ENCODE results near the gene MINDY2. TPM values are rescaled to one million over a fixed set of nuclear protein-coding genes. Genes with fewer than 3 reads are reported as not detected.

The MINDY2 gene
- polyA plus RNA-seq, 1 donor (not counting 4 experiments of a cell fraction or from before 2014, with no cell fraction given): 11.2 TPM

DNA sequence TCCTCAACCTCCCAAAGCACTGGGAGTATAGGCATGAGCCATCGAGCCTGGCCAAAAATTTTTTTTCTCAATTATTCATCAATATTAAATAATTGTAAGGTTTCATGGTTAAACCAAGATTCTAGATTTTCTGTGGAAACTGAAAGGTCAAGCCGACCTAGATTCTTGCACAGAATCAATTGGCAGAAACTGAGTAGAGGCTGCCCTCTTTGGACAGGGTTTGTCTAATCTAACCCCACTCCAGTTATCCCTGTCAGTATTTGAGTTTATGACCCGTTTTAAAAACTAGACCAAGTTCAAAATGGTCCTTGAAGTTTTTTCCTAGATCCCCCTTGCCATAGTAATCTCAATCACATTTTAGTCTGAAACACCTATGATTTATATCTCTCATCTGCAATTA is 13.0 kb upstream of the MINDY2 start:
- Histone ChIP-seq H3K79me2 (ENCODE audit: control insufficient read depth, insufficient read depth, low read length) (no peaks in the 10 kb centered on the region), H3K9me3 (ENCODE audit: control insufficient read depth, low read depth, low read length) (no peaks in the 10 kb centered on the region), H3K27me3 (ENCODE audit: control insufficient read depth, extremely low read depth, insufficient read depth, low read length) (no peaks in the 10 kb centered on the region), H3K9ac (ENCODE audit: control insufficient read depth, extremely low read depth, insufficient read depth, low read length) (no peak overlapping the region), H3K9me1 (ENCODE audit: control insufficient read depth, extremely low read depth, insufficient read depth, low read length) (no peaks in the 10 kb centered on the region), H3K4me1 (ENCODE audit: control insufficient read depth, extremely low read depth, insufficient read depth, low read length) (no peaks in the 10 kb centered on the region), H3K27ac (ENCODE audit: control insufficient read depth, insufficient read depth, low read length) (no peak overlapping the region), H4K20me1 (ENCODE audit: control insufficient read depth, extremely low read depth, insufficient read depth, low read length) (no peaks in the 10 kb centered on the region), H2AFZ (ENCODE audit: control insufficient read depth, low read length) (no peak overlapping the region), H3K4me3 (ENCODE audit: control insufficient read depth in 2 of 3, extremely low read depth in 1 of 3, insufficient read depth in 2 of 3, low read depth in 1 of 3, low read length in 3 of 3) (no peak overlapping the region), H3K36me3 (ENCODE audit: control insufficient read depth in 2 of 2, extremely low read depth in 1 of 2, insufficient read depth in 2 of 2, low read length in 2 of 2) (no peaks in the 10 kb centered on the region), H3K4me2 (ENCODE audit: control insufficient read depth, extremely low read depth, insufficient read depth, low read depth, low read length) (no peak overlapping the region)
- DNase-seq (ENCODE audit: low read depth, low spot score): no peak
- no peak for TF ChIP-seq EZH2 (IDR thresholded peaks at IDR 0.05; ENCODE audit: low read length)
- TF ChIP-seq, protein P1, sequence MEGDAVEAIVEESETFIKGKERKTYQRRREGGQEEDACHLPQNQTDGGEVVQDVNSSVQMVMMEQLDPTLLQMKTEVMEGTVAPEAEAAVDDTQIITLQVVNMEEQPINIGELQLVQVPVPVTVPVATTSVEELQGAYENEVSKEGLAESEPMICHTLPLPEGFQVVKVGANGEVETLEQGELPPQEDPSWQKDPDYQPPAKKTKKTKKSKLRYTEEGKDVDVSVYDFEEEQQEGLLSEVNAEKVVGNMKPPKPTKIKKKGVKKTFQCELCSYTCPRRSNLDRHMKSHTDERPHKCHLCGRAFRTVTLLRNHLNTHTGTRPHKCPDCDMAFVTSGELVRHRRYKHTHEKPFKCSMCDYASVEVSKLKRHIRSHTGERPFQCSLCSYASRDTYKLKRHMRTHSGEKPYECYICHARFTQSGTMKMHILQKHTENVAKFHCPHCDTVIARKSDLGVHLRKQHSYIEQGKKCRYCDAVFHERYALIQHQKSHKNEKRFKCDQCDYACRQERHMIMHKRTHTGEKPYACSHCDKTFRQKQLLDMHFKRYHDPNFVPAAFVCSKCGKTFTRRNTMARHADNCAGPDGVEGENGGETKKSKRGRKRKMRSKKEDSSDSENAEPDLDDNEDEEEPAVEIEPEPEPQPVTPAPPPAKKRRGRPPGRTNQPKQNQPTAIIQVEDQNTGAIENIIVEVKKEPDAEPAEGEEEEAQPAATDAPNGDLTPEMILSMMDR (optimal IDR thresholded peaks at IDR 0.05 in 1 of 3, IDR thresholded peaks at IDR 0.05 in 1 of 3, conservative IDR thresholded peaks at IDR 0.05 in 1 of 3; ENCODE audit: extremely low read depth in 1 of 3, insufficient read depth in 2 of 3, low read length in 3 of 3): peak in 1 of 3 experiments; percentile 24
- FAIRE-seq: no peak
- dilution Hi-C loops (cut with MboI; ENCODE audit: extremely low pct_ligation_motif_present, low sequenced_read_pairs): no loop called here

DNA sequence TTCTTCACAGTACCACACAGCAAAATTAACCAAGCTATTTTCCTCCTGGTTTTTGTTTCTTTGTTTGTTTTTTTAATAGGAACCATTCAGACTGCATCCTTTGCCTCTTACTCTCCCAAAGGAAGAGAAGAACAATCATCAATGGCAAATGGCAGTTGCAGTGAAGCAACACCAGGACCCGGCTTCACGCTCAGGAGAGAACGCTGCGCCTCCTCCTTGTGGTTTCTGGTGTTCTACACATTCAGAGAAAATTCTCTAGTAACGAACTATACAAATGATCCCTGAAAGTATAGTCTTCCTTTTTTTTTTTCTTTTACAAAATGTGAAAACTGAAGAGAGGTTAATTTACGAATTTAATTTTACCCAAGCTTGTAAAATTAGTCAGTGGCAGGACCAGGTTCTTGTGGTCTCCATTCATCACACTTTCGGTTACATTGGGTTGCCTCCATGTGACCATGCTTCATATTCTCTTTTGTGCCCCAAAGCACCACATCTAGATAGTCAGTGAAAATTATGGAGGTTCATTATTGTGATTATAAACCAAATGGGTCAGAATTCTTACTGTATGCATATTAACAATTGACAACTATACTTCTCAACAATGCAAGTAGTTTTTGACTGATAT is 10.6 kb upstream of the MINDY2 start:
- Histone ChIP-seq H3K27ac (ENCODE audit: control insufficient read depth, insufficient read depth, low read length) (no peak overlapping the region), H3K27me3 (ENCODE audit: control insufficient read depth, extremely low read depth, insufficient read depth, low read length) (no peaks in the 10 kb centered on the region), H3K36me3 (ENCODE audit: control insufficient read depth in 2 of 2, extremely low read depth in 1 of 2, insufficient read depth in 2 of 2, low read length in 2 of 2) (no peaks in the 10 kb centered on the region), H3K4me2 (ENCODE audit: control insufficient read depth, extremely low read depth, insufficient read depth, low read depth, low read length) (no peak overlapping the region), H2AFZ (ENCODE audit: control insufficient read depth, low read length) (no peak overlapping the region), H4K20me1 (ENCODE audit: control insufficient read depth, extremely low read depth, insufficient read depth, low read length) (no peaks in the 10 kb centered on the region), H3K4me3 (ENCODE audit: control insufficient read depth in 2 of 3, extremely low read depth in 1 of 3, insufficient read depth in 2 of 3, low read depth in 1 of 3, low read length in 3 of 3) (no peak overlapping the region), H3K9me1 (ENCODE audit: control insufficient read depth, extremely low read depth, insufficient read depth, low read length) (no peaks in the 10 kb centered on the region), H3K4me1 (ENCODE audit: control insufficient read depth, extremely low read depth, insufficient read depth, low read length) (no peaks in the 10 kb centered on the region), H3K9me3 (ENCODE audit: control insufficient read depth, low read depth, low read length) (peaks cover 2% of the 10 kb centered on the region), H3K9ac (ENCODE audit: control insufficient read depth, extremely low read depth, insufficient read depth, low read length) (no peak overlapping the region), H3K79me2 (ENCODE audit: control insufficient read depth, insufficient read depth, low read length) (no peaks in the 10 kb centered on the region)
- TF ChIP-seq EZH2 (IDR thresholded peaks at IDR 0.05; ENCODE audit: low read length): no peak
- TF ChIP-seq, protein P1 (optimal IDR thresholded peaks at IDR 0.05 in 1 of 3, IDR thresholded peaks at IDR 0.05 in 1 of 3, conservative IDR thresholded peaks at IDR 0.05 in 1 of 3; ENCODE audit: extremely low read depth in 1 of 3, insufficient read depth in 2 of 3, low read length in 3 of 3): no peak
- dilution Hi-C loops (cut with MboI; ENCODE audit: extremely low pct_ligation_motif_present, low sequenced_read_pairs): no loop called here
- FAIRE-seq (no peak), DNase-seq (ENCODE audit: low read depth, low spot score) (no peak)

Measured in keratinocyte (primary cell).